SK-N-SH (cell line): ENCODE results near the gene OBI1. TPM values are rescaled to one million over a fixed set of nuclear protein-coding genes. Genes with fewer than 3 reads are reported as not detected.

Source experiments
- CTCF ChIA-PET: fragments of 300-600, 350-600 bp; formaldehyde crosslinking; extraction: SDS; loops from one replicate; lab custom pipeline; 2021; lab: Yijun Ruan, JAX
- POLR2A ChIA-PET: fragments of 350-600 bp; sonication (Branson Sonifier 250); formaldehyde crosslinking; extraction: SDS; loops from one replicate; lab custom pipeline; 2020; ENCODE audit warnings: antibody characterized with exemption, inconsistent platforms; lab: Yijun Ruan, JAX
- DNase-seq: peaks from one replicate; pipeline ENCODE4 v3.0.0; 2012
- H2AFZ ChIP-seq: fragments of 200-600 bp; sonication (generic); 2 replicates; pipeline ENCODE4 v1.8.1; 2016; ENCODE audit warnings: antibody characterized with exemption, mild to moderate bottlenecking, low read depth
- H3F3A ChIP-seq: fragments of 200-600 bp; sonication (generic); replicated peaks from 2 replicates; pipeline ENCODE3; 2016; ENCODE audit warnings: antibody characterized with exemption, mild to moderate bottlenecking; ENCODE audit not compliant: insufficient read depth
- H3K27ac ChIP-seq, 2 experiments: fragments of 200-500 bp in 1 of 2; fragments of 200-600 bp in 1 of 2; sonication (Bioruptor generic) in 1 of 2; sonication (generic), shearing (Covaris generic) in 1 of 2; 2 replicates each; pipeline versions ENCODE4 v1.5.1 to v1.6.1; 2014 to 2016; ENCODE audit warnings: low read depth in 2 of 2, inconsistent platforms in 1 of 2, low read length in 1 of 2, mild to moderate bottlenecking in 1 of 2, mixed read lengths in 1 of 2
- H3K27me3 ChIP-seq: fragments of 200-600 bp; sonication (generic), shearing (Covaris generic); 2 replicates; pipeline ENCODE4 v1.6.1; 2016; ENCODE audit warnings: mixed run types; ENCODE audit not compliant: insufficient read depth
- H3K36me3 ChIP-seq, 2 experiments: fragments of 200-500 bp in 1 of 2; fragments of 200-600 bp in 1 of 2; sonication (Bioruptor generic) in 1 of 2; sonication (generic) in 1 of 2; replicated peaks in 1 of 2; 2 replicates each; pipeline versions ENCODE3 to v1.5.1; 2014 to 2016; ENCODE audit warnings: low read length in 1 of 2, mild to moderate bottlenecking in 1 of 2; ENCODE audit not compliant: insufficient read depth in 2 of 2, control insufficient read depth in 1 of 2
- H3K4me1 ChIP-seq, 2 experiments: fragments of 200-500 bp in 1 of 2; fragments of 200-600 bp in 1 of 2; sonication (Bioruptor generic) in 1 of 2; sonication (generic), shearing (Covaris generic) in 1 of 2; 2 replicates each; pipeline versions ENCODE4 v1.5.1 to v1.6.1; 2014 to 2016; ENCODE audit warnings: low read depth in 1 of 2, low read length in 1 of 2, mixed run types in 1 of 2; ENCODE audit not compliant: insufficient read depth in 2 of 2, control insufficient read depth in 1 of 2
- H3K4me2 ChIP-seq: fragments of 200-600 bp; sonication (generic), shearing (Covaris generic); 2 replicates; pipeline ENCODE4 v1.6.1; 2017; ENCODE audit warnings: mixed run types
- H3K4me3 ChIP-seq, 2 experiments: fragments of 200-500 bp in 1 of 2; fragments of 200-600 bp in 1 of 2; sonication (Bioruptor generic) in 1 of 2; sonication (generic), shearing (Covaris generic) in 1 of 2; 2 replicates each; pipeline versions ENCODE4 v1.5.1 to v1.8.1; 2014 to 2016; ENCODE audit warnings: low read depth in 2 of 2, inconsistent platforms in 1 of 2, low read length in 1 of 2, mild to moderate bottlenecking in 1 of 2, mixed read lengths in 1 of 2, moderate library complexity in 1 of 2
- H3K79me2 ChIP-seq: fragments of 200-600 bp; sonication (generic); 2 replicates; pipeline ENCODE4 v1.8.1; 2017; ENCODE audit warnings: mild to moderate bottlenecking; ENCODE audit not compliant: insufficient read depth
- H3K9ac ChIP-seq: fragments of 200-600 bp; sonication (generic); 2 replicates; pipeline ENCODE4 v1.6.1; 2017; ENCODE audit warnings: mixed run types
- H3K9me2 ChIP-seq: fragments of 200-600 bp; sonication (generic); 2 replicates; pipeline ENCODE4 v1.6.1; 2017; ENCODE audit warnings: mixed run types
- H3K9me3 ChIP-seq: fragments of 200-600 bp; sonication (generic); 2 replicates; pipeline ENCODE4 v1.6.1; 2017; ENCODE audit warnings: mixed run types, mild to moderate bottlenecking, moderate library complexity
- H4K20me1 ChIP-seq: fragments of 200-600 bp; sonication (generic); 2 replicates; pipeline ENCODE4 v1.6.1; 2017; ENCODE audit warnings: mild to moderate bottlenecking, mixed run types; ENCODE audit not compliant: insufficient read depth
- CTCF ChIP-seq: fragments of 200-600 bp; sonication (generic); IDR thresholded peaks from 2 replicates; pipeline ENCODE4 v1.6.1; 2017; ENCODE audit warnings: antibody characterized with exemption, mild to moderate bottlenecking, moderate library complexity
- ELF1 ChIP-seq: IDR thresholded peaks from 2 replicates; pipeline ENCODE4 v1.4.0; 2012
- FOSL2 ChIP-seq: IDR thresholded peaks from 2 replicates; pipeline ENCODE4 v1.4.0; 2012; ENCODE audit warnings: low read depth, mild to moderate bottlenecking, moderate library complexity, borderline replicate concordance
- FOXM1 ChIP-seq: IDR thresholded peaks from 2 replicates; pipeline ENCODE4 v1.4.0; 2012; ENCODE audit warnings: low read depth, mild to moderate bottlenecking
- GATA2 ChIP-seq: sonication (generic); formaldehyde crosslinking; IDR thresholded peaks from 2 replicates; pipeline ENCODE4 v1.5.0; 2020; ENCODE audit warnings: mild to moderate bottlenecking, missing genetic modification reagents
- IRF3 ChIP-seq: fragments of 150-350 bp; IDR thresholded peaks from 2 replicates; pipeline ENCODE4 v1.6.1; 2016; ENCODE audit warnings: mild to moderate bottlenecking, low read depth, low read length
- MEF2A ChIP-seq: IDR thresholded peaks from 2 replicates; pipeline ENCODE4 v1.4.0; 2012; ENCODE audit warnings: low read depth, borderline replicate concordance
- MXI1 ChIP-seq: IDR thresholded peaks from 2 replicates; pipeline ENCODE4 v1.6.1; 2012; ENCODE audit warnings: mild to moderate bottlenecking, low read depth, low read length, improper control_type of control experiment
- NFIC ChIP-seq: IDR thresholded peaks from 2 replicates; pipeline ENCODE4 v1.4.0; 2012; ENCODE audit warnings: borderline replicate concordance
- NRF1 ChIP-seq: IDR thresholded peaks from 2 replicates; pipeline ENCODE4 v1.6.1; 2012; ENCODE audit warnings: low read depth, mild to moderate bottlenecking, low read length
- PBX3 ChIP-seq: IDR thresholded peaks from 2 replicates; pipeline ENCODE4; 2012
- POLR2AphosphoS5 ChIP-seq: IDR thresholded peaks from 2 replicates; pipeline ENCODE4 v1.6.1; 2012; ENCODE audit warnings: low read depth, low read length
- RAD21 ChIP-seq: IDR thresholded peaks from 2 replicates; pipeline ENCODE4 v1.6.1; 2012; ENCODE audit warnings: mild to moderate bottlenecking, low read length
- RXRA ChIP-seq: IDR thresholded peaks from 2 replicates; pipeline ENCODE4 v1.4.0; 2012; ENCODE audit warnings: low read depth, mild to moderate bottlenecking, borderline replicate concordance
- SMC3 ChIP-seq: IDR thresholded peaks from 2 replicates; pipeline ENCODE4 v1.6.1; 2012; ENCODE audit warnings: low read depth, low read length, improper control_type of control experiment
- TAF1 ChIP-seq: IDR thresholded peaks from 2 replicates; pipeline ENCODE4 v1.6.1; 2012; ENCODE audit warnings: low read depth, mild to moderate bottlenecking, low read length, moderate library complexity, borderline replicate concordance
- TEAD4 ChIP-seq: IDR thresholded peaks from 2 replicates; pipeline ENCODE4 v1.4.0; 2012; ENCODE audit warnings: mild to moderate bottlenecking, borderline replicate concordance; ENCODE audit not compliant: insufficient read depth
- USF1 ChIP-seq: IDR thresholded peaks from 2 replicates; pipeline ENCODE4 v1.4.0; 2012; ENCODE audit warnings: low read depth, borderline replicate concordance
- ZBTB33 ChIP-seq: IDR thresholded peaks from 2 replicates; pipeline ENCODE4 v1.4.0; 2012; ENCODE audit warnings: low read depth, borderline replicate concordance
- WGBS: methylation state at CpG from one replicate; pipeline ENCODE4 v1.1.6; 2017; ENCODE audit warnings: low lambda C conversion rate; 5-methylcytosine and 5-hydroxymethylcytosine counted together
- polyA plus RNA-seq, 3 experiments: library from polyadenylated mRNA; depleted of rRNA; stranded (reverse); fragments of >200 nt; gene quantifications; 2 replicates each; pipeline ENCODE4 v1.2.3, GENCODE V29; 2012

The OBI1 gene
- polyA plus RNA-seq, 1 of the 3 experiments (the other 2 are of a cell fraction), result 1.8 TPM

- TF ChIP-seq ZBTB33 (no peak), NFIC (no peak)
- TF ChIP-seq, all 33 proteins: peak for 0
Measured at GRCh38 chr13:78576261-78576660, 82.7 kb downstream of the OBI1 start (continued).

GRCh38 chr13:78572459-78572858, 86.5 kb downstream of the OBI1 start:
- H3K4me1 ChIP-seq, result no peaks in the 10 kb centered on the region; a peak in 1 of 4 replicates
- CTCF ChIA-PET, result interaction anchor here (1.4 kb wide), 1 partner anchor 434 kb away, joined by 3 read pairs; no protein-coding TSS in a partner anchor
- H3K27me3 ChIP-seq, result peaks cover 4% of the 10 kb centered on the region; the same call in 1 of the 2 replicates
- no peak overlapping the region for H3K4me3 ChIP-seq
- H4K20me1 ChIP-seq, result no peaks in the 10 kb centered on the region
- TF ChIP-seq MXI1 (no peak), TAF1 (no peak), FOSL2 (no peak), SMC3 (no peak), IRF3 (no peak), NFIC (no peak), MEF2A (no peak), ZBTB33 (no peak), TEAD4 (no peak), ELF1 (no peak), NRF1 (no peak), RXRA (no peak), CTCF (no peak), POLR2AphosphoS5 (no peak), PBX3 (no peak), USF1 (no peak), RAD21 (no peak), FOXM1 (no peak), GATA2 (CRISPR knock-in tag) (no peak)
- WGBS, result 44% methylated on average over 5 of the region's 5 CpGs
- H3K9ac ChIP-seq, result no peak overlapping the region
- no peaks in the 10 kb centered on the region for H3K79me2 ChIP-seq
- no peaks in the 10 kb centered on the region for H3K36me3 ChIP-seq
- no peak for DNase-seq
- H3K9me3 ChIP-seq, result no peaks in the 10 kb centered on the region
- H3F3A ChIP-seq, result no peaks in the 10 kb centered on the region
- POLR2A ChIA-PET, result no interaction called here
- no peaks in the 10 kb centered on the region for H3K9me2 ChIP-seq
- H3K27ac ChIP-seq, result no peak overlapping the region
- H2AFZ ChIP-seq, result no peak overlapping the region
- no peak overlapping the region for H3K4me2 ChIP-seq
